ENCODE measurements around the gene MISP3. TPM values are rescaled to one million over a fixed set of nuclear protein-coding genes. Genes with fewer than 3 reads are reported as not detected.

The MISP3 gene
- total RNA-seq, 1 donor from 2014 or later, result 1.5 TPM

DNA sequence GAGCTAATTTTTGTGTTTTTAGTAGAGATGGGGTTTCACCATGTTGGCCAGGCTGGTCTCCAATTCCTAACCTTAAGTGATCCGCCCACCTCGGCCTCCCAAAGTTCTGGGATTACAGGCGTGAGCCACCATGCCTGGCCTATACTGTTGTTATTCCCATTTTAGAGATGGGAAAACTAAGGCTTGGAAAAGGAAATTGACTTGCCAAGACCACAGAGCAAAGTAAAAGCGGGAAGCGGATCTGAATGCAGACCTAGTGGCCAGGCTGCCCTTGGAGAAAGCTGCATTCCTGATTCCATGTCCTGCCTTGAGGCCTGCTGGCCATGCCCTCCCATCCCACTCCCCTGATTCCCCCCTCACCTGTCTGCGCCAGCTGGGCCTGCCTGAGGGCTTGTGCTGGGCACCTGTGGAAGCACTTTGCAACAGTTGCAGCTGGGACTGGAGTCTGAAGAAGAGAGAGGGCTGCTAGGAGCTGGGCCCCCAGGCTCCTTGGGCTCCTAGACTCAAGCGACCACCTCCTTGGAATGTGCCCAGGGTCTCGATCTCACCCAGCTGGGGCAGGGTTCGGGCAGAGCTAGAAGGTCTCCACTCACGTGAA, 16.4 kb upstream of the MISP3 start:
- DNase-seq (ENCODE audit: low read depth), result no peak
- TF ChIP-seq, protein P1, sequence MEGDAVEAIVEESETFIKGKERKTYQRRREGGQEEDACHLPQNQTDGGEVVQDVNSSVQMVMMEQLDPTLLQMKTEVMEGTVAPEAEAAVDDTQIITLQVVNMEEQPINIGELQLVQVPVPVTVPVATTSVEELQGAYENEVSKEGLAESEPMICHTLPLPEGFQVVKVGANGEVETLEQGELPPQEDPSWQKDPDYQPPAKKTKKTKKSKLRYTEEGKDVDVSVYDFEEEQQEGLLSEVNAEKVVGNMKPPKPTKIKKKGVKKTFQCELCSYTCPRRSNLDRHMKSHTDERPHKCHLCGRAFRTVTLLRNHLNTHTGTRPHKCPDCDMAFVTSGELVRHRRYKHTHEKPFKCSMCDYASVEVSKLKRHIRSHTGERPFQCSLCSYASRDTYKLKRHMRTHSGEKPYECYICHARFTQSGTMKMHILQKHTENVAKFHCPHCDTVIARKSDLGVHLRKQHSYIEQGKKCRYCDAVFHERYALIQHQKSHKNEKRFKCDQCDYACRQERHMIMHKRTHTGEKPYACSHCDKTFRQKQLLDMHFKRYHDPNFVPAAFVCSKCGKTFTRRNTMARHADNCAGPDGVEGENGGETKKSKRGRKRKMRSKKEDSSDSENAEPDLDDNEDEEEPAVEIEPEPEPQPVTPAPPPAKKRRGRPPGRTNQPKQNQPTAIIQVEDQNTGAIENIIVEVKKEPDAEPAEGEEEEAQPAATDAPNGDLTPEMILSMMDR (IDR thresholded peaks at IDR 0.05; ENCODE audit: insufficient read depth, low read length, poor library complexity, severe bottlenecking), result no peak
- H3K36me3 ChIP-seq (ENCODE audit: control insufficient read depth, insufficient read depth, low read length), result peaks cover 1% of the 10 kb centered on the region
- H3K4me3 ChIP-seq (ENCODE audit: low read depth, low read length), result no peak overlapping the region
- peaks cover 23% of the 10 kb centered on the region for H3K27me3 ChIP-seq (ENCODE audit: control insufficient read depth, insufficient read depth, low read length)

DNA sequence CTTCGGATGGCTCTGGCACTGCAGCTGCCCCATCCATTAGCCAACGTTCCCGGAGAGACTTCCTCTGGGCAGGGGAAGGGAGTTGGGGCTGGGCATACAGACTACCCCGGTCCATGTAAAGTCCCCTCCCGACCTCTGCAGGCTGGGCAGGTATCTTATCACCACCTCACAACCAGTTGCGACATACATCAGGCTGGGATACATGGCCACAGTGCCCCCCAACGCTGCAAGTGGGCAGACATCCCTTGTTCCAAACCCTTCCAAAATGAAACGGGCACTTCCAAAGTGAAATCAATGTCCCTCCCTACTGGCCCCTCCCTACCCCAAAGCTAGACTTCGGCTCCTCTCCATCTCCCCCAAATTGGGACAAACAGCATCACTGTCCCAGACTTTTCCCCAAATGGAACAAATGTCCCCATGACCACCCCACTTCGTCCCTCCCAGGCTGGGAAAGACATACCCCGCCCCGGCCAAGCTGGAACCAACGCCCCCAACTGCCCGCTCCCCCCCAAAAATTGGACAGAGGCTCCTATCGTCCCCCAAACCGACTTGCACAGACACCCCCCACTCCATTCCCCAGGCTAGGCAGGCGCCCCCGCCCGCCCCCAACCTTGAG, 15.7 kb upstream of the MISP3 start:
- TF ChIP-seq, protein P1 (IDR thresholded peaks at IDR 0.05; ENCODE audit: insufficient read depth, low read length, poor library complexity, severe bottlenecking), result no peak
- DNase-seq (ENCODE audit: low read depth), result no peak
- peaks cover 26% of the 10 kb centered on the region for H3K27me3 ChIP-seq (ENCODE audit: control insufficient read depth, insufficient read depth, low read length)
- H3K4me3 ChIP-seq (ENCODE audit: low read depth, low read length), result no peak overlapping the region
- H3K36me3 ChIP-seq (ENCODE audit: control insufficient read depth, insufficient read depth, low read length), result peaks cover 1% of the 10 kb centered on the region

DNA sequence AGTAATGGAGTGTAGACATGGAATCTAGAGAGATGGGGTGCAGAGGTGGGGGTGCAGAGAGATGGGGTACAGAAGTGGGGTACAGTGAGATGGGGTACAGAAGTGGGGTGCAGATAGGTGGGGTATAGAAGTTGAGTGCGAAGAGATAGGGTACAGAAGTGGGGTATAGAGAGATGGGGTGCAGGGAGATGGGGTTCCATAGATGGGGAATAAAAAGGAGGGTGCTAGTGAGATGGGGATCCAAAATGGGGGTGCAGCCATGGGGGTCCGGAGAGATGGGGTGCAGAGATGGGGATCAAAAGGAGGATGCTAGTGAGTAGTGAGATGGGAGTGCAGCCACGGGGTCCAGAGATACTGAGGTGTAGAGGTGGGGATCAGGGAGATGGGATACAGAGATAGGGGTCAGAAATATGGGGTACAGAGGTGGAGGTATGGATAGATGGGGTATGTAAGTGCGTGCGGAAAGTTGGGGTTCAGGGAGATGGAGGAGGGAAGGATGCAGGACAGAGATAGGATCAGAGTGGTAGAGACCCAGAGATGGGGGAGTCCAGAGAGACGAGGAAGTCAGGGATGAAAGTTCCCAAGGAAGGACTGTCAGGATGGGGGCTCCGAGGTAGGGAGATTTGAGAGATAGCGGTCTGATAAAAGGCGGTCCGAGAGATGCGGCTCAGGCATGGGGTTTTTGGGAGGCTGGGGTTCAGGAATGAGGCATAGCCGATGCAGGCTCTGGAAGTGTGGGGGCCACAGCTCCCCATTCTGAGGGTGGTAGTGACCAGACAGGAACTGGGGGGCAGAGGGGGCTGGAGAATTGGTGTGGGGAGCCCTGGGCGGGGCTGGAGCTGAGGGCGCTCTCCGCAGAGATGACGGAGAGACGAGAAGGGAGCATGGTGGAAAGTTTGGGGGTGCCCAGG, 14.1 kb upstream of the MISP3 start:
- H3K27me3 ChIP-seq (ENCODE audit: control insufficient read depth, insufficient read depth, low read length), result peaks cover 26% of the 10 kb centered on the region
- no peaks in the 10 kb centered on the region for H3K36me3 ChIP-seq (ENCODE audit: control insufficient read depth, insufficient read depth, low read length)
- no peak overlapping the region for H3K4me3 ChIP-seq (ENCODE audit: low read depth, low read length)
- no peak for DNase-seq (ENCODE audit: low read depth)
- TF ChIP-seq, protein P1 (IDR thresholded peaks at IDR 0.05; ENCODE audit: insufficient read depth, low read length, poor library complexity, severe bottlenecking), result no peak

DNA sequence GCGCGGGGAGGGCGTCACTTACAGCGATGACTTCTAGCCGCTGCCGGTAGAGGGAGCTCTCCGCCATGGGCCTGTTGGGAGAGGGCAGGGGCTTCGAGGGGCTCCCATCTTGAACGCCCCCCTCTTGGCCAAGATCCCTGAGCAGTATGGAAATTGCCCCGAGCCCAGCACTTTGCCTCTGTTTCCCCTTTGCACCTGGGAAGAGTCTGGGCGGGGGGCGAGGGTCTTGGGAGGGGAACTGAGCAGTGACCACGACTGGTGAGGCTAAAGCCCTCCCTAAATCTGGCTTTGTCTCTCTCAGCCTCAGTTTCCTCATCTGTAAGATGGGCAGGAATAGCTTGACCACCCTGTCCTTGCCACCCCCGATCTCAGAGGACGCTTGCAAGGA, 13.5 kb upstream of the MISP3 start:
- Histone ChIP-seq H3K27me3 (ENCODE audit: control insufficient read depth, insufficient read depth, low read length) (peaks cover 26% of the 10 kb centered on the region), H3K4me3 (ENCODE audit: low read depth, low read length) (no peak overlapping the region), H3K36me3 (ENCODE audit: control insufficient read depth, insufficient read depth, low read length) (no peaks in the 10 kb centered on the region)
- no peak for DNase-seq (ENCODE audit: low read depth)
- TF ChIP-seq, protein P1 (IDR thresholded peaks at IDR 0.05; ENCODE audit: insufficient read depth, low read length, poor library complexity, severe bottlenecking), result peak; percentile 88

DNA sequence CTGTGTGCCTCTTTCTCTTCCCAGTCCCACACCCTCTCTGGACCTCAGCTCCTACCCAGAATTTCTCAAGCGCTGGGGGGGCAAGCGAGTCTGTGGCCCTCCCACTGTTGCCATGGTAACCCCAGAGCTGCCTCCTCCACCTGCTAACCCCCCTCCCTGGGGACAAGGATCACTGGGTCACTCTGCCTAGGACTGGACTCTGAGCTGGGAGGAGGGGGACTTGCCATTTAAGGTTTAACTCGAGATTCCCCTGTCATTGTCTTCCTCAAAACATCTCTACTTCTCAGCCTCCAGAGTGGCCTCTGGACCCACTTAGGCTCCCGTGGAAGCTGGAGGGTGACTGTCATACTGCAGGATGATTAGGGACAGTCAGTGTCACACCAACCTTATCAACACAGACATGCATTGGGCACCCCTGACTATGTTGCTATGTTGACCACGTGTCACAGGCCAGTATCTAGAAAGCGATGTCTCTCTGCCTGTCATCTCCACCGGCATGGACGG, 12.9 kb upstream of the MISP3 start:
- no peaks in the 10 kb centered on the region for H3K36me3 ChIP-seq (ENCODE audit: control insufficient read depth, insufficient read depth, low read length)
- no peak overlapping the region for H3K4me3 ChIP-seq (ENCODE audit: low read depth, low read length)
- TF ChIP-seq, protein P1 (IDR thresholded peaks at IDR 0.05; ENCODE audit: insufficient read depth, low read length, poor library complexity, severe bottlenecking), result no peak
- H3K27me3 ChIP-seq (ENCODE audit: control insufficient read depth, insufficient read depth, low read length), result peaks cover 26% of the 10 kb centered on the region
- no peak for DNase-seq (ENCODE audit: low read depth)

Measured in kidney epithelial cell (primary cell).